Measurements from ENCODE around the gene HNRNPCL1. TPM values are rescaled to one million over a fixed set of nuclear protein-coding genes. Genes with fewer than 3 reads are reported as not detected.
"Not testable (repeated sequence)": the region's sequence is repeated elsewhere in the genome, so short reads cannot be mapped to it uniquely, and the experiment has no call there.

HNRNPCL1 gene
- not detected for total RNA-seq
- long read RNA-seq = 0 reads

DNA sequence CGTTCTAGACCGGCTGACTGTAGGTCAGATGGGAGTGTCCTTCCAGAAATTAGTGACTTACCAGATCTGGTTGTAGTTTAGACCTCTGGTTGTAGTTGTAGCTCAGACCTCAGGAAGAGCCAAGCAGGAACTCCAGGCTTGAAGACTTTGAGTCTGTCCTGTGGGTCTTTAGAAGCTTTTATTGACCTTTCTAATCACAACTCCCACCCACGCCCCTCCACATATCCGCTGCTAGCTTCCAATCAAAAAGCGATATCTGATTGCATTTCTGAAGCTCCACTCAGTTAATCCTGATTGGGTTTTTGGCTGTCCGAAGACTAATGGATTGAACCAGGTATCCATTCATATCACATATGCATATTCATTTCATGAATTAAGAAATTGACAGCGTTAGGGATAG is at the start of gene HNRNPCL1:
Gene HNRNPCL1 (minus strand): TSS at position 101 of the 400 bp plus-strand sequence. CDS start 431 bp downstream, outside the sequence.
- DNase-seq (ENCODE audit: missing footprints); intact Hi-C loops (cut with DNase I); ATAC-seq: not testable (repeated sequence)

DNA sequence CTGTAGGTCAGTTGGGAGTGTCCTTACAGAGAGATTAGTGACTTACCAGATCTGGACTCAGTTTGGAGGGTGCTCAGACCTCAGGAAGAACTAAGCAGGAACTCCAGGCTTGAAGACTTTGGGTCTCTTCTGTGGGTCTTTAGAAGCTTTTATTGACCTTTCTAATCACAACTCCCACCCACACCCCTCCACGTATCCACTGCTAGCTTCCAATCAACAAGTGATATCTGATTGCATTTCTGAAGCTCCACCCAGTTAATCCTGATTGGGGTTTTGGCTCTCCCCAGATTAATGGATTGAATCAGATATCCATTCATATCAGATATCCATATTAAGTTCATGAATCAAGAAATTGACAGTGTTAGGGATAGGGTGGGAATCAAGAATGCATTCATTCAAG is 49.6 kb upstream of the HNRNPCL1 start, which contains the start of gene PRAMEF10:
Gene PRAMEF10 (minus strand): TSS at position 101 of the 400 bp plus-strand sequence. CDS start 2,423 bp downstream, outside the sequence.
- intact Hi-C loops (cut with DNase I); ATAC-seq; DNase-seq (ENCODE audit: missing footprints): not testable (repeated sequence)

DNA sequence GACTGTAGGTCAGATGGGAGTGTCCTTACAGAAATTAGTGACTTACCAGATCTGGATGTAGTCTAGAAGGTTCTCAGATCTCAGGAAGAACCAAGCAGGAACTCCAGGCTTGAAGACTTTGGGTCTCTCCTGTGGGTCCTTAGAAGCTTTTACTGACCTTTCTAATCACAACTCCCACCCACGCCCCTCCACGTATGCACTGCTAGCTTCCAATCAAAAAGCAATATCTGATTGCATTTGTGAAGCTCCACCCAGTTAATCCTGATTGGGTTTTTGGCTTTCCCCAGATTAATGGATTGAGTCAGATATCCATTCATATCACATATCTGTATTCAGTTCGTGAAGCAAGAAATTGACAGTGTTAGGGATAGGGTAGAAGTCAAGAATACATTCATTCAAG is 37.6 kb upstream of the HNRNPCL1 start, which contains the start of gene PRAMEF4:
Gene PRAMEF4 (minus strand): TSS at position 101 of the 400 bp plus-strand sequence. CDS start 2,807 bp downstream, outside the sequence.
- ATAC-seq; DNase-seq (ENCODE audit: missing footprints); intact Hi-C loops (cut with DNase I): not testable (repeated sequence)

DNA sequence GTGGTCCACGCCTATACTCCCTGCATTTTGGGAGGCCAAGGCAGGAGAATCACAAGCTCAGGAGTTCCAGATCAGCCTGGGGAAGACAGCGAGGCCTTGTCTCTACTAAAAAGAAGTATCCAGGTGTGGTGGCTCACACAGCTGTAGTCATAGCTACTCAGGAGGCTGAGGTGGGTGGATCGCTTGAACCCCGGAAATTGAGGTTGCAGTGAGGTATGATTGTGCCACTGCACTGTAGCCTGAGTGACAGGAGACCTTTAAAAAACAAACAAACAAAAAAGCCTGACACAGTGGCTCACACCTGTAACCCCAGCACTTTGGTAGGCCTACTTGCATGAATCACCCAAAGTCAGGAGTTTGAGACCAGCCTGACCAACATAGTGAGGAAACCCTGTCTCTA is 29.9 kb upstream of the HNRNPCL1 start:
- ATAC-seq; intact Hi-C loops (cut with DNase I); DNase-seq (ENCODE audit: missing footprints): not testable (repeated sequence)

DNA sequence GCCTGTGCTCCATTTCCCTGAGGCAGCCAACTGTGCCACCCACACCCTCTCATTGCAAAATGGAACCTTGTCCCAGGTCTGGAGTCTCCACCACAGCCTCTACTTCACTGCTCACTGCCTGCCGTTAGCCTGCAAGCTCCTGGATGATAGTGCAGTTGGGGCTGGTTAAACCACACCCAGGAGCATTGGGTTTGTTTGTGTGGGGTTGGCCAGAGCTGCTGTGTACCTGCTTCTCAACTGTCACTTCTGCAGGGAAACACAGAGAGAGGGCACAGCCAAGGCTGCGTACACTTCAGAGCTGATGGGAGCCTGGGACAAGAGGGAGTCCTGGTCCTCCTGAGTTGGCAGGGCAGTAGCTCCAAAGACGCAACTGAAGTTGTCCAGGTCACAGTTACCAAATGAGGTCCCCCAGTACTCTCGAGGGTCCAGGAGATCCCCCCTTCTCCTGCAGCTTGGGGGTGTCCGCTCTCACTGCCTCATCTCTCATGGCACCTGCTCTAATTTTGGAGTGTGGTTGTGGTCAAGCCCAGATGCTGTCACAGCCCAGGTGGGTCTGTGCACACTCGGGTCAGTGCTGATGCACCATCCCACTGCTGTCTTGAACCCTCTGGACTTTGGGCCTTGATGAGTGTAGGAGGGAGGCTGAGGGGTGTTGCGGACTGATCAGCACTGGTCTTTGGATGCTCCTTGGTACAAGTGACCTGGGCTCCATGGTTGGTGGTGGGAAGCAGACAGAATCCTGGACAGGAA is 14.8 kb upstream of the HNRNPCL1 start:
- intact Hi-C loops (cut with DNase I); DNase-seq (ENCODE audit: missing footprints); ATAC-seq: not testable (repeated sequence)

DNA sequence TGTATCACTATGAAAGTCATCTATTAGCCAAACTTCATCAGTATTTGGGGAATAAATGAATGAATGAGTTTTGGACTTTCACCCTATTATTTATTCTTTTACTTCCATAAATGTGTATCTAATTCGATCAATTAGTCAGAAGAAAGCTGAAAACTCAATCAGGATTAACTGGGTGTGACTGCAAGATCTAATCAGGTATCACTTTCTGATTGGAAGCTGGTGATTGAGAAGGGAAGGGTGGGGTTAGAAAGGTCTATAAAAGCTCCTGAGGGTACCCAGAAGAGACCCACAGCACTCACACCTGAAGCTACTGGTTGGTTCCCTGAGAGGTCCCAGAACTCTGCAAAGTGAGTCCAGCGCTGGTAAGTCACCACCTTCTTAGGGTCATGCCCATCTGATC is 8.3 kb upstream of the HNRNPCL1 start, which contains the start of gene PRAMEF2:
Gene PRAMEF2 (plus strand): TSS at position 301 of the 400 bp plus-strand sequence. CDS start 1,924 bp downstream, outside the sequence.
- DNase-seq (ENCODE audit: missing footprints); intact Hi-C loops (cut with DNase I); ATAC-seq: not testable (repeated sequence)

DNA sequence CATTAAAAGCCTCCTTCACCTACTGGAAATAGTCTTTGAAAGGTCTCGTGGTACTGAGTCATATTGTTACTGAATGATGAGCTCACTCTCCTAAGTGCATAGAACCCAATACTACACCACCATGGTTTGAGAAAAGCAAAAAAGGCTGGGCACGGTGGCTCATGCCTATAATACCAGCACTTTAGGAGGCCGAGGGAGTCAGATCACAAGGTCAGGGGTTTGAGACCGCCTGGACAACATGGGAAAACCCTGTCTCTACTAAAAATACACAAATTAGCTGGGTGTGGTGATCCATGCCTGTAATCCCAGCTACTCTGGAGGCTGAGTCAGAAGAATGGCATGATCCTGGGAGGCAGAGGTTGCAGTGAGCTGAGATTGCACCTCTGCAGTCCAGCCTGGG is 3.3 kb upstream of the HNRNPCL1 start:
- ATAC-seq (no peak), DNase-seq (ENCODE audit: missing footprints) (no peak)
- intact Hi-C loops (cut with DNase I) = no loop called here

DNA sequence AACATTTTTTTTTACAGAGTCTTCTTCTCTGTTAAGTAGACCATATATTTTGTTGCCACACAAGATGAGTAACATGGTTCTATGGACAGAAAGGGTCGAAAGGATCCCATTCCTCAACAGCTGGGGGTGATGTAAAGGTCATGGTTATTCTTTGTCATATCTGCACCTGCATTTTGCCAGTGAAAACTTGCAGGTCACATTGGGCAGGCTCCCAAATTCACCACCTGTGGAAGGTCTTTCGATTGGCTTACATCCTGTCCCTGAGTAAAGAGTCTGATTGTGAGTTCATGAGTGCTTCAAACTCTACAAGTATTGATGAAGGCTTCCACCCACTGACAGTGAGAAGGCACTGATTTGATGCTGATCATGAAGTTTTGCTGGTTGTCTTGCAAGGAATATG is 15.3 kb downstream of the HNRNPCL1 start:
- intact Hi-C loops (cut with DNase I); ATAC-seq; DNase-seq (ENCODE audit: missing footprints): not testable (repeated sequence)

DNA sequence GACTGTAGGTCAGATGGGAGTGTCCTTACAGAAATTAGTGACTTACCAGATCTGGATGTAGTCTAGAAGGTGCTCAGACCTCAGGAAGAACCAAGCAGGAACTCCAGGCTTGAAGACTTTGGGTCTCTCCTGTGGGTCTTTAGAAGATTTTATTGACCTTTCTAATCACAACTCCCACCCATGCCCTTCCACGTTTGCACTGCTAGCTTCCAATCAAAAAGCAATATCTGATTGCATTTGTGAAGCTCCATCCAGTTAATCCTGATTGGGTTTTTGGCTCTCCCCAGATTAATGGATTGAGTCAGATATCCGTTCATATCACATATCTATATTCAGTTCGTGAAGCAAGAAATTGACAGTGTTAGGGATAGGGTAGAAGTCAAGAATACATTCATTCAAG is 17.2 kb downstream of the HNRNPCL1 start, which contains the start of gene PRAMEF11:
Gene PRAMEF11 (minus strand): TSS at position 101 of the 400 bp plus-strand sequence. CDS start 2,621 bp downstream, outside the sequence.
- DNase-seq (ENCODE audit: missing footprints); ATAC-seq; intact Hi-C loops (cut with DNase I): not testable (repeated sequence)

DNA sequence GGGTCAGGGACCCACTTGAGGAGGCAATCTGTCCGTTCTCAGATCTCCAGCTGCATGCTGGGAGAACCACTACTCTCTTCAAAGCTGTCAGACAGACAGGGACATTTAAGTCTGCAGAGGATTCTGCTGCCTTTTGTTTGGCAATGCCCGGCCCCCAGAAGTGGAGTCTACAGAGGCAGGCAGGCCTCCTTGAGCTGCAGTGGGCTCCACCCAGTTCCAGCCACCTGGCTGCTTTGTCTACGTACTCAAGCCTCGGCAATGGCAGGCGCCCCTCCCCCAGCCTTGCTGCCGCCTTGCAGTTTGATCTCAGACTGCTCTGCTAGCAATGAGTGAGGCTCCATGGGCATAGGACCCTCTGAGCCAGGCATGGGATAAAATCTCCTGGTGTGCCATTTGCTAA is 29.5 kb downstream of the HNRNPCL1 start:
- ATAC-seq; DNase-seq (ENCODE audit: missing footprints); intact Hi-C loops (cut with DNase I): not testable (repeated sequence)

DNA sequence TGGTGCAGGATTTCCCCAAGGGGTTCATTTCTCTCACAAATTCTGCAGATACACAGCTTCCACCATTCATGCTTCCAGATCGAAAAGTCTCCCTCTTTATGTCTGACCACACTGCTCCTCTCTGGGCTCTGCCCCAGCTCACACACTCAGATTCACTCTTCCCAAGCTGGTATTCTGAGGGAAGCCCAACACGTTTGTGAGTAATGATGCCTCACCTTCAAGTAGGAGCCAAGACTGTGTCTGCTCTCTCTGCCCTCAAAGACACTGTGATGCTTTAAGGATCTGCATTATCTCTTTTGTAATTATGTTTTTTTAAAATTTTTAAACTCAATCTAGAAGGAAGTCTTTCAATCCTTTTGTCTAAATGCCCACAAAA is 37.1 kb downstream of the HNRNPCL1 start:
- DNase-seq (ENCODE audit: missing footprints) (no peak), ATAC-seq (no peak)
- intact Hi-C loops (cut with DNase I) = no loop called here

DNA sequence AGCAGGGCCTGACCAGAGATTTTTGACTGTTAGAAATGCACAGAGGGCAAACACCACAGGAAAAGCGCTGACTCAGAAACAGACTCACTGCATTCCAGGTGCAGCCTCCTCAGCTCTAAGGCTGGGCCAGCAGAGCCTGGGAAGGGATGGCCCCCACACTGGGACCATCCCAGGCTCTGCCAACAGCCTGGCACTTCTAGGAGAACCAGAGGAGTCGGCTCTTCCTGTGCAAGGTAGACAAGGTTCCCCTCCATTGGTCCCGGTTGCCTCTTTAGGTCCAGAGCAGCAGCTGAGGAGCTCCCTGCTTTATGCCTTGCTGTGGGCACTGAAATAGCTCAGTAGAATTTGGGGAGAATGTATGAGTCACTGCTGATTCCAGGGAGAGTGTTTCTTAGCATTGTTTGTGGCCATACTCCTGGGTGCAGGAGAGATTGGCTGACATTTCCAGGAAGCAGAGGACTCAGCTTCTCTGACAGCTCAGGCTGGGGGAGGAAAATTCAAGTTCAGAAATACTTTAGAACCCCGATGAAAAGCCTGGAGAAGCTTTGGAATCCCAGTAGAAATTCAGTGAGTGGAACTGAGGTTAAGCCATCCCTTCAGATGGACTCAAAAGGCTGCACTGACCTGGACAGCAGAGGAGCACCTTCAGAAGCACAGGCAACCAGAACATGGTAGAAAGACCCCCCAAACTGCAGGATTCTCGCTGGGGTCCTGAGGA is 37.7 kb downstream of the HNRNPCL1 start:
- no peak for DNase-seq (ENCODE audit: missing footprints)
- intact Hi-C loops (cut with DNase I) = no loop called here
- no peak for ATAC-seq

DNA sequence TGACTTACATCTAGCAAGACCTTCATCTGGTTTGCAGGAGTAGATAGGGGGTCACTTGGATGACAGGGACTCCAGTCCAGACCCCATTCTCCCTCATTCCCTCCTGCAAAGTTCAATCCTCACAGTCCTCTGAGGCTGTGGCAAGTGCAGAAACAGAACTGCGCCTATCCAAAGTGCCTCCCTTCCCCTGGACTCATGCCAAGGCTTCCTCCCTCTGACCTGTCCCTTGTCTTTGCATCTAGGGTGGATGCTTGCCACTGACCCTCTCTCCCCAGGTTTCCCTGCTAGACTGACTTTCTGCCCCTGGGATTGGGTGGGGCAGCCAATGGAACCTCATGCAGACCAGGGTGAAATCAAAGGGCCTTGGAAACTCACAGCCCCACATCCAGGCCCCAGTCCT is 38.6 kb downstream of the HNRNPCL1 start:
- DNase-seq (ENCODE audit: missing footprints) = no peak
- ATAC-seq = no peak
- intact Hi-C loops (cut with DNase I) = no loop called here

DNA sequence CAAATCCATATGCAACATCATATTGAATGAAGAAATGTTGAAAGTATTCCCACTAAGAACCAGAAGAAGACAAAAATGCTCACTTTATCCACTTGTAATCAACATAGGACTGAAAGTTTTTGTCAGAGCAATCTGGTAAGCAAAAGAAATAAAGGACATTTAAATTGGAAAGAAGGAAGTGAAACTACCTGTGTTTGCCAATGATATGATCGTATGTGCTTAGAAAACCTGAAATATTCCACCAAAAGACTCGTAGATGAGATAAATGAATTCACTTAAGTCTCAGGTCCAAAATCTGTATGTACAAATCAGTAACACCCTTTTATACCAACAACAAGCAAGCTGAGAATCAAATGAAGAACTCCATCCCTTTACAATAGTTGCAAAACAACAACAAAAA is 48.8 kb downstream of the HNRNPCL1 start:
- intact Hi-C loops (cut with DNase I) = no loop called here
- DNase-seq (ENCODE audit: missing footprints) (no peak), ATAC-seq (no peak)

DNA sequence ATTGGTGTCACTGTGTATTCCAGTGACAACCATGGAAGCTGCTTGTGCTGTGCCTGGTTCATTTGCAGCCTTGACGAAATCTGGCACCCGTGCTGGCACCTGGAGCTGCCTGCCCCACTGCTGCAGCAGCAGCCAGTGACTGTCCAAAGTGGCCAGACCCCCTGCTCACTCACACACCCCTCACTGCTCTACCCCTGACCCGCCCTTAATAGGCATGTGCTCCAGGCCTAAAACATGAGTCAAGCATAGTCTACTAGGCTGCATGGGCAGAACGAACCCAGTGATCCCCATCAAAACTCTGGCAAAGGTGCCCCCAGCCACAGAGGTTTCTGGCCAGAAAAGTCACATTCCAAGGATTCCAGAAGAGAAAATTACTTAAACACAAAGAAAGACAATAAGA is 49.6 kb downstream of the HNRNPCL1 start:
- ATAC-seq = no peak
- intact Hi-C loops (cut with DNase I) = no loop called here
- DNase-seq (ENCODE audit: missing footprints) = no peak

Other genes starting within 250 kb of the HNRNPCL1 start
- gene DHRS3, start 230.5 kb downstream of the HNRNPCL1 start, total RNA-seq = 81.0 TPM
- gene AADACL4, start 204.6 kb downstream of the HNRNPCL1 start, total RNA-seq = not detected
- not detected for gene AADACL3, start 132.6 kb downstream of the HNRNPCL1 start, total RNA-seq
- not detected for gene CFAP107, start 102.5 kb downstream of the HNRNPCL1 start, total RNA-seq
- not detected for gene PRAMEF12, start 75.0 kb downstream of the HNRNPCL1 start, total RNA-seq
- gene PRAMEF1, start 57.3 kb downstream of the HNRNPCL1 start, total RNA-seq = not detected
- not detected for gene PRAMEF11, start 17.3 kb downstream of the HNRNPCL1 start, total RNA-seq
- not detected for gene PRAMEF2, start 8.4 kb upstream of the HNRNPCL1 start, total RNA-seq
- not detected for gene PRAMEF4, start 37.5 kb upstream of the HNRNPCL1 start, total RNA-seq
- not detected for gene PRAMEF10, start 49.5 kb upstream of the HNRNPCL1 start, total RNA-seq
- gene PRAMEF7, start 67.9 kb upstream of the HNRNPCL1 start, total RNA-seq = not detected
- not detected for gene PRAMEF6, start 98.9 kb upstream of the HNRNPCL1 start, total RNA-seq
- gene PRAMEF27, start 207.9 kb upstream of the HNRNPCL1 start, total RNA-seq = not detected
- not detected for gene HNRNPCL3, start 212.0 kb upstream of the HNRNPCL1 start, total RNA-seq
- gene PRAMEF25, start 222.1 kb upstream of the HNRNPCL1 start, total RNA-seq = not detected